GM12891 (cell line): ENCODE data around the gene TRA2B.

Experiments used
- POLR2A ChIP-seq: IDR thresholded peaks from 2 replicates; pipeline ENCODE4 v1.6.1; 2011; ENCODE audit warnings: low read depth, low read length, control low read depth
- POLR2AphosphoS5 ChIP-seq: IDR thresholded peaks from 2 replicates; pipeline ENCODE4 v1.6.1; 2011; ENCODE audit warnings: low read depth, low read length, control low read depth
- SPI1 ChIP-seq: IDR thresholded peaks from 2 replicates; pipeline ENCODE4 v1.6.1; 2011; ENCODE audit warnings: low read depth, low read length, control low read depth
- TAF1 ChIP-seq: IDR thresholded peaks from 2 replicates; pipeline ENCODE4 v1.6.1; 2011; ENCODE audit warnings: low read depth, low read length, control low read depth

DNA sequence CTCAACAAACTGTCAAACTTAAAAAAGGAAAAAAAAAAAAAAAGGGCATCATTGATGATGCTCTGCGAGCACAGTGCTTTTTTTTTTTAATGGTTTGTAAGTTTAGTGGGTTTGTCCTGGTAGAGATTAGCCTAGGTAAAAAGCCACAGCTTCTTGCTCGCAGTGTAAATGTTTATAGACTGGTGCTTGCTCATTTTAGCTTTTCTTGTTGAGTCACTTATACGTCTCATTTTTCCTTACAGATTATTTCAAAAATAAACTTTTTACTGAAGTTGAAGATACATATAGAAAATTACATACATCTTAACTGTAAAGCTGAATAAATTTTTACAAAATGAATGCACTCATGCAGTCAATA, 16.5 kb upstream of the TRA2B start:
- TF ChIP-seq POLR2A (no peak), POLR2AphosphoS5 (no peak), SPI1 (no peak), TAF1 (no peak)
